NT2/D1 (cell line): ENCODE results near the gene CAMTA1.

Source experiments
- SUZ12 ChIP-seq: IDR thresholded peaks from 2 replicates; pipeline ENCODE4 v1.6.1; 2011; ENCODE audit not compliant: insufficient read length, insufficient read depth; ENCODE audit errors: extremely low read depth
- YY1 ChIP-seq: IDR thresholded peaks from 2 replicates; pipeline ENCODE4 v1.6.1; 2011; ENCODE audit not compliant: insufficient read length, insufficient read depth

DNA sequence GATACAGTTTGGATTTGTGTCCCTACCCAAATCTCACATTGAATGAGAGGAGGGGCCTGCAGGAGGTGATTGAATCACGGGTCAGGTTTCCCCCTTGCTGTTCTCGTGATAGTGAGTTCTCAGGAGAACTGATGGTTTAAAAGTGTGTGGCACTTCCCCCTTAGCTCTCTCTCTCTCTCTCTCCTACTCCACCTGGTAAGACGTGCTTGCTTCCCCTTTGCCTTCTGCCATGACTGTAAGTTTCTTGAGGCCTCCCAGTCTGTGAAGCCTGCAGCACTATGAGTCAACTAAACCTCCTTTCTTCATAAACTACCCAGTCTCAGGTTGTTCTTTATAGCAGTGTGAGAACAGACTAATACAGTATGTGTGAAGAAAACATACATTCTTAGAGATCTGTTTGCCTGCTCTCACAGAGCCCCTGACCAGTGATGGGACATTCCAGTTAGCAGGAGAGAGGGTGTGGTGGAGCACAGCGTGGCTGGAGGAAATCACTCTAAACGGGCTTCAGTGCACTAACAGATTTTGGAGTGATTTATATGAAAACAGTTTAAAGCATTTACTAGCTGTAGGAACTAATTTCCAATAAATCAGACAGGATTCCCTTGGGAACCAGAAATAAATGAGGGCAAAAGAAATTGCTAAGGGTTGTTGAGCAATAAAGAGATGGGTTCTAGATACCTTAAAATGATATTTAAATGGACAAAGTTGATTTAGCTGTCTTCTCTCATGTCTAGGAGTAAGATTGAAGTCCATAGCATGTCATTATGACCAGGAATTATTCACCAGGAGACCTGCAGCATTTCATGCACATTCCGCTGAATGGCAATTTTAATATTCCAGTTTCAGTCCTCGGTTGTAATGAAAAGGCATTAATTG lies 411.0 kb downstream of the CAMTA1 start:
- no peak for TF ChIP-seq SUZ12
- no peak for TF ChIP-seq YY1
